ENCODE measurements around the gene MEGF9. TPM values are rescaled to one million over a fixed set of nuclear protein-coding genes. Genes with fewer than 3 reads are reported as not detected.

Gene MEGF9
- total and polyA plus RNA-seq, 2 experiments from 2014 or later = 10.3 to 27.4 TPM

DNA sequence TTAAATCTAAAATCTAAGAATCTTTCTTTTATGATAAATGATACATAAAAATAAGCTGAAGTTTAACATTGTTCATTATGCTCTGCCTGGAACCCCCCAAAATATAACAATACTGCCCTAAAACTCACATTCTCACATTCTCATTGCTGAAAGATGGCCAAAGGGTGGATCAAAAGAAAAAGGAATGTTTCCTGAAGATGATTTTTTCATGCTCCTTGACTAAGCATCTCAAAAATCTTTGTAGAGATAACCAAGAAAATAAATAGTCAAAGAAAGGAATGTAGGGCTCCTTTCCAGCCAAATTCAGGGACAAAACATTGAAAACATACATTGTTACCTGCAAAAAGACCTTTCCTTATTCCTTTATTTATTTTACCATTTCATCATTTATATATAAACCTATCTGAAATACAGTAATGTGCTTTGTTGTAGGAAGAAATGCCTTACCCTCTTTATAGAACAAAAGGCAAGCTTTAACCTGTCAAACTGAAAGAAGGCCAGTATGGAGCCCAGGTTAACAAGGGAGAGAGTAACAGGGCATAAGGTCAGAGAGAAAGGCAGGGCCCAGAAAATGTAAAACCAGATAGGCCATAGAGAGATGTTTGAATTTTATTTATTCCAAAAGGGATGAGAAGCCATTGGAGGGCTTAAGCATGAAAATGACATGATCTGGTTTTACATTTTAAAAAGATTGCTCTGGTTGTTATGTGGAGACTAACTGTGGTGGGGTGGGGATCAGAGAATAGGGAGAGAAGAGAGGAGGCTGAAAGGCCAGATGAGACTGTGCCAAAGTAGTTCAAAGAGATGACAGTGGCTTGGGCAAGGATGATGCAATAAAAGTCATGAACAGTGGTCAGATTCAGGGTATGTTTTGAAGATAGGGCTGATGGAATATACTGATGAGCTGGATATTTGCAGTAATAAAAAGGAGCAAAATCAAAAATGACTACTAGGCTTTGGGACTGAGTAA lies 97.0 kb downstream of the MEGF9 start:
- no peak overlapping the region for H2AFZ ChIP-seq
- no peaks in the 10 kb centered on the region for H3K79me2 ChIP-seq
- H3K36me3 ChIP-seq (replicated peaks; ENCODE audit: insufficient read depth, low read depth) = no peaks in the 10 kb centered on the region
- H3K9me3 ChIP-seq (ENCODE audit: low read depth) = no peaks in the 10 kb centered on the region
- H4K20me1 ChIP-seq (ENCODE audit: insufficient read depth, poor library complexity, severe bottlenecking) = no peaks in the 10 kb centered on the region
- H3K4me1 ChIP-seq (ENCODE audit: insufficient read depth) = no peaks in the 10 kb centered on the region
- H3K27me3 ChIP-seq = no peaks in the 10 kb centered on the region
- TF ChIP-seq EZH2phosphoT487 (IDR thresholded peaks at IDR 0.05; ENCODE audit: low read depth, severe bottlenecking, unreplicated experiment) (no peak), EZH2 (IDR thresholded peaks at IDR 0.05; ENCODE audit: borderline replicate concordance) (no peak)
- TF ChIP-seq, protein P1, sequence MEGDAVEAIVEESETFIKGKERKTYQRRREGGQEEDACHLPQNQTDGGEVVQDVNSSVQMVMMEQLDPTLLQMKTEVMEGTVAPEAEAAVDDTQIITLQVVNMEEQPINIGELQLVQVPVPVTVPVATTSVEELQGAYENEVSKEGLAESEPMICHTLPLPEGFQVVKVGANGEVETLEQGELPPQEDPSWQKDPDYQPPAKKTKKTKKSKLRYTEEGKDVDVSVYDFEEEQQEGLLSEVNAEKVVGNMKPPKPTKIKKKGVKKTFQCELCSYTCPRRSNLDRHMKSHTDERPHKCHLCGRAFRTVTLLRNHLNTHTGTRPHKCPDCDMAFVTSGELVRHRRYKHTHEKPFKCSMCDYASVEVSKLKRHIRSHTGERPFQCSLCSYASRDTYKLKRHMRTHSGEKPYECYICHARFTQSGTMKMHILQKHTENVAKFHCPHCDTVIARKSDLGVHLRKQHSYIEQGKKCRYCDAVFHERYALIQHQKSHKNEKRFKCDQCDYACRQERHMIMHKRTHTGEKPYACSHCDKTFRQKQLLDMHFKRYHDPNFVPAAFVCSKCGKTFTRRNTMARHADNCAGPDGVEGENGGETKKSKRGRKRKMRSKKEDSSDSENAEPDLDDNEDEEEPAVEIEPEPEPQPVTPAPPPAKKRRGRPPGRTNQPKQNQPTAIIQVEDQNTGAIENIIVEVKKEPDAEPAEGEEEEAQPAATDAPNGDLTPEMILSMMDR (IDR thresholded peaks at IDR 0.05; ENCODE audit: poor library complexity) = no peak
- H3K4me2 ChIP-seq = no peak overlapping the region
- H3K27ac ChIP-seq = no peak overlapping the region
- H3K4me3 ChIP-seq = no peak overlapping the region
- no peak for DNase-seq (ENCODE audit: low spot score)
- no peaks in the 10 kb centered on the region for H3K9me2 ChIP-seq (replicated peaks; ENCODE audit: insufficient read depth)

DNA sequence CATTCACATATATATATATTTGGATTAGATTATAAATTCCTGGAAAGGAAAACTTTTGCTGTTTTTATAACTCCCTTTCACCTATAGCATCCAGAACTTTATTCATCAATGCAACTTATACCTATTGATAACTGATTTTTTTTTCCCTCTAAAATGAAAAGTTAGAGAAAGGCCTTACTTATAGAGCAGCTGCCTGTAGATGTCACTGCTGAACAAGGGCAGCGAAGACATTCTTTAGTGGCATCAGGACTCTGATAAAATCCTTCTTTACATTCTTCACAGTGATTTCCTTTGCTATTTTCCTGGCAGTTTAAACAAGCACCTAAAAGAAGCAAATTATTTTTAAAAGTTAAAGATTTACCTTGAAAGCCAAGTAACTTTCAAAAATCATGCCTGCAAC lies 102.1 kb downstream of the MEGF9 start:
- Histone ChIP-seq H3K27me3 (no peaks in the 10 kb centered on the region), H3K4me2 (no peak overlapping the region), H3K4me3 (no peak overlapping the region), H3K9me2 (replicated peaks; ENCODE audit: insufficient read depth) (no peaks in the 10 kb centered on the region), H3K9me3 (ENCODE audit: low read depth) (no peaks in the 10 kb centered on the region), H3K27ac (no peak overlapping the region), H3K36me3 (replicated peaks; ENCODE audit: insufficient read depth, low read depth) (no peaks in the 10 kb centered on the region), H2AFZ (no peak overlapping the region), H4K20me1 (ENCODE audit: insufficient read depth, poor library complexity, severe bottlenecking) (no peaks in the 10 kb centered on the region), H3K79me2 (no peaks in the 10 kb centered on the region), H3K4me1 (ENCODE audit: insufficient read depth) (no peaks in the 10 kb centered on the region)
- no peak for DNase-seq (ENCODE audit: low spot score)
- TF ChIP-seq, protein P1 (IDR thresholded peaks at IDR 0.05; ENCODE audit: poor library complexity) = peak; percentile 40
- TF ChIP-seq EZH2phosphoT487 (IDR thresholded peaks at IDR 0.05; ENCODE audit: low read depth, severe bottlenecking, unreplicated experiment) = no peak
- WGBS (ENCODE audit: low lambda C conversion rate, missing lambda C conversion rate) = 74% methylated on average over 1 of the region's 1 CpG

DNA sequence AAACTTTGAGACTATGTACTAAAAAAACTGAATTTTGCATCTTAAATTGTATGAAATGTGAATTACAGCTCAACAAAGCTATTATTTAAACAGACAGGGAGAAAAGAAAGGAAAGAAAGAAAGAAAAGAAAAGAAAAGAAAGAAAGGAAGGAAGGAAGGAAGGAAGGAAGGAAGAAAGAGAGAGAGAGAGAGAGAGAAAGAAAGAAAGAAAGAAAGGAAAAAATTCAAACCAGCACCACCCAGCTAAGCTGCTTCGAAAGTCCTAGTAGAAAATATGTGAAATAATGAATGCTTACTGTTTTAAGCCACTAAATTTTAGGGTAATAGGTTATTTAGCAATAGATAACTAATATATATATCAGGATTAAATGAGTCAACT lies 102.6 kb downstream of the MEGF9 start:
- H3K9me2 ChIP-seq (replicated peaks; ENCODE audit: insufficient read depth) = no peaks in the 10 kb centered on the region
- no peaks in the 10 kb centered on the region for H3K4me1 ChIP-seq (ENCODE audit: insufficient read depth)
- no peak overlapping the region for H3K4me3 ChIP-seq
- H2AFZ ChIP-seq = no peak overlapping the region
- no peaks in the 10 kb centered on the region for H3K9me3 ChIP-seq (ENCODE audit: low read depth)
- no peaks in the 10 kb centered on the region for H3K79me2 ChIP-seq
- H4K20me1 ChIP-seq (ENCODE audit: insufficient read depth, poor library complexity, severe bottlenecking) = no peaks in the 10 kb centered on the region
- WGBS (ENCODE audit: low lambda C conversion rate, missing lambda C conversion rate) = 91% methylated on average over 1 of the region's 1 CpG
- TF ChIP-seq EZH2phosphoT487 (IDR thresholded peaks at IDR 0.05; ENCODE audit: low read depth, severe bottlenecking, unreplicated experiment) = no peak
- TF ChIP-seq, protein P1 (IDR thresholded peaks at IDR 0.05; ENCODE audit: poor library complexity) = no peak
- TF ChIP-seq EZH2 (IDR thresholded peaks at IDR 0.05; ENCODE audit: borderline replicate concordance) = no peak
- H3K27me3 ChIP-seq = no peaks in the 10 kb centered on the region
- no peak overlapping the region for H3K4me2 ChIP-seq
- H3K36me3 ChIP-seq (replicated peaks; ENCODE audit: insufficient read depth, low read depth) = no peaks in the 10 kb centered on the region
- H3K27ac ChIP-seq = no peak overlapping the region
- DNase-seq (ENCODE audit: low spot score) = no peak
